Measurements from ENCODE around the gene CREB3L1. TPM values are rescaled to one million over a fixed set of nuclear protein-coding genes. Genes with fewer than 3 reads are reported as not detected.
"Not testable (repeated sequence)": the region's sequence is repeated elsewhere in the genome, so short reads cannot be mapped to it uniquely, and the experiment has no call there.

The CREB3L1 gene
- total and polyA plus RNA-seq, 5 donors = 9.7 to 18.8 (median 15.2) TPM

- WGBS = 86% methylated on average over 5 of the region's 5 CpGs
- DNase-seq (peak in 1 of 3 donors; percentile 1), ATAC-seq (no peak)
- Histone ChIP-seq H3K27me3 (ENCODE audit: control insufficient read depth, insufficient read depth) (no peaks in the 10 kb centered on the region), H3K9me3 (ENCODE audit: control insufficient read depth, low read length) (no peaks in the 10 kb centered on the region), H3K4me3 (ENCODE audit: low read length) (no peak overlapping the region), H3K27ac (ENCODE audit: low read length) (no peak overlapping the region), H3K4me1 (ENCODE audit: control insufficient read depth, insufficient read depth, low read length) (peaks cover 3% of the 10 kb centered on the region)
- intact Hi-C loops (cut with DNase I) = loop anchor here in 1 of 4 donors (5.0 kb wide), 1 partner anchor 57 kb away; no protein-coding TSS in a partner anchor
These were observed 22.0 kb downstream of the CREB3L1 start for GRCh38 chr11:46299451-46299961.

GRCh38 chr11:46300270-46300669 lies 22.8 kb downstream of the CREB3L1 start:
- WGBS = 95% methylated on average over 7 of the region's 7 CpGs
- no peak for ATAC-seq
- Histone ChIP-seq H3K9me3 (ENCODE audit: control insufficient read depth, low read length) (no peaks in the 10 kb centered on the region), H3K4me3 (ENCODE audit: low read length) (no peak overlapping the region), H3K4me1 (ENCODE audit: control insufficient read depth, insufficient read depth, low read length) (peaks cover 3% of the 10 kb centered on the region), H3K27me3 (ENCODE audit: control insufficient read depth, insufficient read depth) (no peaks in the 10 kb centered on the region), H3K27ac (ENCODE audit: low read length) (no peak overlapping the region)
- DNase-seq = peak in 1 of 3 donors; percentile 10
- intact Hi-C loops (cut with DNase I) = loop anchor here in 1 of 4 donors (10.0 kb wide), 2 partner anchors 175 to 335 kb away; partner anchors contain the start of gene PHF21A

- Histone ChIP-seq H3K4me1 (ENCODE audit: control insufficient read depth, insufficient read depth, low read length) (no peaks in the 10 kb centered on the region), H3K27ac (ENCODE audit: low read length) (no peak overlapping the region), H3K27me3 (ENCODE audit: control insufficient read depth, insufficient read depth) (no peaks in the 10 kb centered on the region), H3K9me3 (ENCODE audit: control insufficient read depth, low read length) (no peaks in the 10 kb centered on the region), H3K4me3 (ENCODE audit: low read length) (no peak overlapping the region)
- intact Hi-C loops (cut with DNase I) = loop anchor here in 1 of 4 donors (10.0 kb wide), 2 partner anchors 178 to 338 kb away; partner anchors contain the start of gene PHF21A
- DNase-seq = peak in 1 of 3 donors; percentile 30
- 80% methylated on average over 7 of the region's 7 CpGs for WGBS
- ATAC-seq = no peak
These were observed 25.4 kb downstream of the CREB3L1 start for GRCh38 chr11:46302866-46303265.

- not testable (repeated sequence) for H3K4me1 ChIP-seq (ENCODE audit: control insufficient read depth, insufficient read depth, low read length); H3K27me3 ChIP-seq (ENCODE audit: control insufficient read depth, insufficient read depth); H3K4me3 ChIP-seq (ENCODE audit: low read length); H3K27ac ChIP-seq (ENCODE audit: low read length); H3K9me3 ChIP-seq (ENCODE audit: control insufficient read depth, low read length); ATAC-seq
- peak in 1 of 3 donors; percentile 5 for DNase-seq
- intact Hi-C loops (cut with DNase I) = loop anchor here in 1 of 4 donors (10.0 kb wide), 2 partner anchors 179 to 339 kb away; partner anchors contain the start of gene PHF21A
- 92% methylated on average over 12 of the region's 12 CpGs for WGBS
These were observed 26.6 kb downstream of the CREB3L1 start for GRCh38 chr11:46304036-46304435.

GRCh38 chr11:46304605-46305179 lies 27.2 kb downstream of the CREB3L1 start:
- Histone ChIP-seq H3K9me3 (ENCODE audit: control insufficient read depth, low read length) (no peaks in the 10 kb centered on the region), H3K27me3 (ENCODE audit: control insufficient read depth, insufficient read depth) (no peaks in the 10 kb centered on the region), H3K4me1 (ENCODE audit: control insufficient read depth, insufficient read depth, low read length) (no peaks in the 10 kb centered on the region), H3K4me3 (ENCODE audit: low read length) (no peak overlapping the region), H3K27ac (ENCODE audit: low read length) (no peak overlapping the region)
- ATAC-seq = no peak
- peak in 1 of 3 donors; percentile 17 for DNase-seq
- intact Hi-C loops (cut with DNase I) = loop anchor here in 2 of 4 donors (5.0 to 10.0 kb wide), 4 partner anchors 57 to 340 kb away; partner anchors contain the start of gene PHF21A (in 1 of the 2)
- WGBS = 90% methylated on average over 10 of the region's 10 CpGs

- WGBS = 65% methylated on average over 6 of the region's 6 CpGs
- intact Hi-C loops (cut with DNase I) = loop anchor here in 2 of 4 donors (5.0 to 10.0 kb wide), 4 partner anchors 58 to 340 kb away; partner anchors contain the start of gene PHF21A (in 1 of the 2)
- ATAC-seq (no peak), DNase-seq (peak in 1 of 3 donors; percentile 32)
- Histone ChIP-seq H3K4me3 (ENCODE audit: low read length) (no peak overlapping the region), H3K27ac (ENCODE audit: low read length) (no peak overlapping the region), H3K27me3 (ENCODE audit: control insufficient read depth, insufficient read depth) (no peaks in the 10 kb centered on the region), H3K4me1 (ENCODE audit: control insufficient read depth, insufficient read depth, low read length) (no peaks in the 10 kb centered on the region), H3K9me3 (ENCODE audit: control insufficient read depth, low read length) (no peaks in the 10 kb centered on the region)
These were observed 27.8 kb downstream of the CREB3L1 start for GRCh38 chr11:46305295-46305694.

GRCh38 chr11:46306296-46306853 lies 28.9 kb downstream of the CREB3L1 start:
- Histone ChIP-seq H3K4me3 (ENCODE audit: low read length) (no peak overlapping the region), H3K27me3 (ENCODE audit: control insufficient read depth, insufficient read depth) (no peaks in the 10 kb centered on the region), H3K4me1 (ENCODE audit: control insufficient read depth, insufficient read depth, low read length) (no peaks in the 10 kb centered on the region), H3K9me3 (ENCODE audit: control insufficient read depth, low read length) (no peaks in the 10 kb centered on the region), H3K27ac (ENCODE audit: low read length) (no peak overlapping the region)
- 85% methylated on average over 5 of the region's 5 CpGs for WGBS
- intact Hi-C loops (cut with DNase I) = loop anchor here in 2 of 4 donors (5.0 to 10.0 kb wide), 4 partner anchors 59 to 342 kb away; partner anchors contain the start of gene PHF21A (in 1 of the 2)
- ATAC-seq (no peak), DNase-seq (peak in 1 of 3 donors; percentile 9)

GRCh38 chr11:46307369-46307768 lies 29.9 kb downstream of the CREB3L1 start:
- WGBS = 91% methylated on average over 3 of the region's 3 CpGs
- no peaks in the 10 kb centered on the region for H3K4me1 ChIP-seq (ENCODE audit: control insufficient read depth, insufficient read depth, low read length)
- ATAC-seq = no peak
- H3K27me3 ChIP-seq (ENCODE audit: control insufficient read depth, insufficient read depth) = no peaks in the 10 kb centered on the region
- intact Hi-C loops (cut with DNase I) = loop anchor here in 2 of 4 donors (5.0 to 10.0 kb wide), 4 partner anchors 60 to 343 kb away; partner anchors contain the start of gene PHF21A (in 1 of the 2)
- no peak overlapping the region for H3K27ac ChIP-seq (ENCODE audit: low read length)
- no peaks in the 10 kb centered on the region for H3K9me3 ChIP-seq (ENCODE audit: control insufficient read depth, low read length)
- no peak overlapping the region for H3K4me3 ChIP-seq (ENCODE audit: low read length)
- DNase-seq = no peak

- intact Hi-C loops (cut with DNase I) = loop anchor here (2.0 to 10.0 kb wide), 6 partner anchors 61 to 343 kb away; partner anchors contain the start of gene PHF21A (in 1 of the 4)
- Histone ChIP-seq H3K27me3 (ENCODE audit: control insufficient read depth, insufficient read depth) (no peaks in the 10 kb centered on the region), H3K4me3 (ENCODE audit: low read length) (no peak overlapping the region), H3K27ac (ENCODE audit: low read length) (no peak overlapping the region), H3K4me1 (ENCODE audit: control insufficient read depth, insufficient read depth, low read length) (no peaks in the 10 kb centered on the region), H3K9me3 (ENCODE audit: control insufficient read depth, low read length) (no peaks in the 10 kb centered on the region)
- peak in 1 of 3 donors; percentile 57 for DNase-seq
- ATAC-seq = no peak
- 78% methylated on average over 14 of the region's 14 CpGs for WGBS
These were observed 30.4 kb downstream of the CREB3L1 start for GRCh38 chr11:46307785-46308341.

GRCh38 chr11:46308631-46309419 lies 31.4 kb downstream of the CREB3L1 start:
- 26% methylated on average over 12 of the region's 12 CpGs for WGBS
- Histone ChIP-seq H3K4me1 (ENCODE audit: control insufficient read depth, insufficient read depth, low read length) (no peaks in the 10 kb centered on the region), H3K27ac (ENCODE audit: low read length) (no peak overlapping the region), H3K4me3 (ENCODE audit: low read length) (no peak overlapping the region), H3K27me3 (ENCODE audit: control insufficient read depth, insufficient read depth) (no peaks in the 10 kb centered on the region), H3K9me3 (ENCODE audit: control insufficient read depth, low read length) (no peaks in the 10 kb centered on the region)
- intact Hi-C loops (cut with DNase I) = loop anchor here (2.0 to 10.0 kb wide), 6 partner anchors 62 to 344 kb away; partner anchors contain the start of gene PHF21A (in 1 of the 4)
- DNase-seq (peak; percentile 81 to 94 (median 92)), ATAC-seq (peak; percentile 83 to 86)

Data from right cardiac atrium (tissue), 5 donors.